Effector memory CD8-positive, alpha-beta T cell (primary cell): Measurements from ENCODE around the gene TMEM126A.
"Not testable (repeated sequence)": the region's sequence is repeated elsewhere in the genome, so short reads cannot be mapped to it uniquely, and the experiment has no call there.

Source experiments
- ATAC-seq: fragments of 150-1000 bp; cut with Tn5 transposase; replicated peaks from 2 replicates; pipeline ENCODE4 v1.10.0; 2021; ENCODE audit warnings: mild to moderate bottlenecking, moderate library complexity
- DNase-seq, 3 experiments: peaks; one replicate each; pipeline ENCODE4 v3.0.0; 2021
- H3K27ac Mint-ChIP-seq, 2 donors: one replicate each; pipeline ENCODE4 v1.8.0; 2022; ENCODE audit warnings: mild to moderate bottlenecking in 2 of 2, mixed read lengths in 2 of 2, moderate library complexity in 2 of 2
- H3K27me3 Mint-ChIP-seq, 2 donors: one replicate each; pipeline ENCODE4 v1.8.0; 2022; ENCODE audit warnings: mixed read lengths in 2 of 2
- H3K36me3 Mint-ChIP-seq: one replicate; pipeline ENCODE4 v1.8.0; 2022; ENCODE audit warnings: mild to moderate bottlenecking, moderate library complexity, mixed read lengths; ENCODE audit not compliant: insufficient read depth
- H3K4me1 Mint-ChIP-seq, 2 donors: one replicate each; pipeline ENCODE4 v1.8.0; 2022; ENCODE audit warnings: low read depth in 2 of 2, mixed read lengths in 2 of 2
- H3K4me3 Mint-ChIP-seq, 2 donors: one replicate each; pipeline ENCODE4 v1.8.0; 2022; ENCODE audit warnings: mild to moderate bottlenecking in 2 of 2, mixed read lengths in 2 of 2, moderate library complexity in 2 of 2
- H3K9me3 Mint-ChIP-seq, 2 donors: one replicate each; pipeline ENCODE4 v1.8.0; 2022; ENCODE audit warnings: mixed read lengths in 2 of 2

TMEM126A gene

DNA sequence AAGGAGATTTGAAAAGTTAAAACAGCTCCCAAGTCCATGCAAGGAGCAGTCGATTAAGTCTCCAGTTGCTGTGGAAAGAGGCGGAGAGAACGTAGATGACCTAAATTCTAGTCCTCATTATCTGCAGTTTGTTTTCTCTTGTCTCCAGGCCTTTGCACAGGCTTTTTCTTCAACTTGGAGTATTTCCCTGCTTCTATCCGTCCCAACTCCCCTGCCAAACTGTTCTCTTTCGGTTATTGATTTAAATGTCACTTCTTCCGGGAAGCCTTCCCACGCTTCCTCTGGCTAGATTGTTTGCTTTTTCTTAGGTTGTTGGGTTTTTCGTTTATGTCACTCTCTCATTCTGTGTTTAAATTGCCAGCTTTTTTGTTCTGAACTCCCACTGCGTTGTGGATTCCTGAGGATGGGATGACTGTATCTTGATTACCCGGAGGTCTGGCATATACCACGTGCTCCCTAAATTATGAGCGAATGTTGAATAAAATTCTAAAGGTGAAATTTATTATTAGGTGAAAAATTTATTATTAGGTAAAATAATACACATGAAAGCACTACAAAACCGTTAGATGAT is 18.9 kb upstream of the TMEM126A start:
- no peak for DNase-seq

DNA sequence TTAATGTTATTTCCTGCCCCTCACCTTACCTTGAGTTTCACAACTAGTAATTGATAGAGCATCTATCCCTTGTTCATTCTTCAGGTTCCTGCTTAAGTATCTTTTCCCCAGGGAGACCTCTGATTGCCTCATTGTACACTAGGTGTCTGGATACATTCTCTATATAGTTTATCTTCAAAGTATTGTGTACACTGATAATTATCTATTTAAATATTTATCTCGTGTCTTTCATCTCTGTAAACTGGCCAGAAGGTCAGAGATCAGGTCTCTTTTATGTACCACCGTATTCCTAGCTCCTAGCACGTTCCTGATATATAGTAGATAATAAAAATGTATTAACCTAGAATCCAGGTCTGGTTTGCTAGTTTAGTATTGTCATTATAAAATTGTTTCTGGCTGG is 13.0 kb upstream of the TMEM126A start:
- ATAC-seq (no peak), DNase-seq (no peak)
- Mint-ChIP-seq H3K4me3 (no peak overlapping the region), H3K9me3 (no peaks in the 10 kb centered on the region), H3K27me3 (no peaks in the 10 kb centered on the region), H3K4me1 (peaks cover 0 to under 1% of the 10 kb centered on the region in 2 donors), H3K27ac (no peak overlapping the region), H3K36me3 (peaks cover 25% of the 10 kb centered on the region)

More for the DNA sequence above, 18.9 kb upstream of the TMEM126A start:
- H3K27me3 Mint-ChIP-seq: no peaks in the 10 kb centered on the region
- peak overlapping the region; percentile 94 to 95 for H3K27ac Mint-ChIP-seq
- peaks cover 19 to 26% of the 10 kb centered on the region in 2 donors for H3K4me1 Mint-ChIP-seq
- H3K9me3 Mint-ChIP-seq: no peaks in the 10 kb centered on the region
- peak overlapping the region; percentile 97 for H3K4me3 Mint-ChIP-seq
- peaks cover 21% of the 10 kb centered on the region for H3K36me3 Mint-ChIP-seq
- peak; percentile 4 for ATAC-seq

DNA sequence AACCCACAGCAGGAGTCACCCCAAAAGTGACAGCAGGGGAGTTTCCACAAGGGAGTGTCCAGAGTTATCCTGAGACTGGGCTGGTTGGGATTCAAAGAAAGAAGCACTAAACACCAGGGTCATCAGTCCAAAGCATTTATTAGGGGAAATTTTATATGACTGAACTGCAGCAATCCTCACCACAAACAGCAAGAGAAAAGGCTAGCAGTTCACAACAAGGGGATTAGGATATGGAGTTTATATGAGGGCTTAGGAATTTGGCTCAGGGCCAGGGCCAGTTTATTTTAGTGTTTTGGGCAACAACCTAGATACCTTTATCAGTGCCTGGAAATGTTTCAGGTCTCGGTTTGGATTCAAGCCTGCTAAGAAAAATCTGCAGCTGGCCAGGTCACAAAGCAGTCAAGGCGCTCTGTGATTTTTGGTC is 4.6 kb upstream of the TMEM126A start:
- H3K27me3 Mint-ChIP-seq: peaks cover 21 to 33% of the 10 kb centered on the region in 2 donors
- H3K4me3 Mint-ChIP-seq: no peak overlapping the region
- DNase-seq: no peak
- ATAC-seq: no peak
- peaks cover 6% of the 10 kb centered on the region for H3K36me3 Mint-ChIP-seq
- no peaks in the 10 kb centered on the region for H3K9me3 Mint-ChIP-seq
- no peak overlapping the region for H3K27ac Mint-ChIP-seq
- H3K4me1 Mint-ChIP-seq: peaks cover 2 to 5% of the 10 kb centered on the region in 2 donors

DNA sequence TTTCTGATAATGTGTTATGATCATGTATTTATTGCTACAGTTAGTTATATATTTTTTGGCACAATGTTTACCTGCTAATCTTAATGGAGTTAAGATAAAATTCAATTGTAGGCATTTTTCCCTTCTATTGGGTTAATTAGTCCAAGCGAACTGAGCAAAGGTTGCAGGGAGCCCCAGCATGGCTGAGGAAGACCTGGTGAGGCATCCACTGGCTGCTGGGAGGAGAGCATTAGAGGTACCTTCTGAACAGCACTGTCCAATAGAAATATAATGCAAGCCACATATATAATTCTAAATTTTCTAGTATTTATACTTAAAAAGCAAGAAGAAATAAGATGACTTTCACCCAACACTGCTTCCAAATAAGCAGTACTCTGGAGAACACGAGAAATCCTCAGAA is 689 bp upstream of the TMEM126A start:
- Mint-ChIP-seq H3K4me3 (peak overlapping the region; percentile 90 to 92), H3K9me3 (no peaks in the 10 kb centered on the region), H3K27ac (peak overlapping the region; percentile 90 to 95), H3K36me3 (peaks cover 19% of the 10 kb centered on the region), H3K27me3 (peaks cover 21 to 32% of the 10 kb centered on the region in 2 donors), H3K4me1 (peaks cover 5 to 20% of the 10 kb centered on the region in 2 donors)
- ATAC-seq: no peak
- DNase-seq: no peak

DNA sequence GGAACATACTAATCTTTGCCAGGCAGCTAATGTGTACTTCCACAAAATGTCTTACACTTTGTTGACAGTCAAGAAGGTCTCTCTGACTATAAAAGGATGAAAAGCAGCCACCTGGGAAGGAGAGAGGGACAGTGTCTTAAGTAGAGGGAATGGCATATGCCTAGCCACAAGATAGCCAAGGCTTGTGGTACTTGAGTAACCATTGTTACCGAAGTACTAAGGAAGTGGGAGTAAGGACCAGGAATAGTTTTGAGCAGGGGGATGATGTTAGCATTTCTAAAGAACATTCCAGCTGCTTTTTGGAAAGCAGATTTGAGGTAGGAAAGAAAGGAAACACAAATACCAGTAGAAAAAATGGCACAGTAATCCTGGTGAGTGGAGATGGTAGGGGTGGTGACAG is 3.4 kb downstream of the TMEM126A start:
- no peaks in the 10 kb centered on the region for H3K9me3 Mint-ChIP-seq
- H3K4me1 Mint-ChIP-seq: peaks cover 11 to 34% of the 10 kb centered on the region in 2 donors
- H3K36me3 Mint-ChIP-seq: peaks cover 35% of the 10 kb centered on the region
- DNase-seq (no peak), ATAC-seq (no peak)
- H3K27ac Mint-ChIP-seq: peak overlapping the region in 1 of 2 donors; percentile 38
- no peak overlapping the region for H3K4me3 Mint-ChIP-seq
- H3K27me3 Mint-ChIP-seq: no peaks in the 10 kb centered on the region

DNA sequence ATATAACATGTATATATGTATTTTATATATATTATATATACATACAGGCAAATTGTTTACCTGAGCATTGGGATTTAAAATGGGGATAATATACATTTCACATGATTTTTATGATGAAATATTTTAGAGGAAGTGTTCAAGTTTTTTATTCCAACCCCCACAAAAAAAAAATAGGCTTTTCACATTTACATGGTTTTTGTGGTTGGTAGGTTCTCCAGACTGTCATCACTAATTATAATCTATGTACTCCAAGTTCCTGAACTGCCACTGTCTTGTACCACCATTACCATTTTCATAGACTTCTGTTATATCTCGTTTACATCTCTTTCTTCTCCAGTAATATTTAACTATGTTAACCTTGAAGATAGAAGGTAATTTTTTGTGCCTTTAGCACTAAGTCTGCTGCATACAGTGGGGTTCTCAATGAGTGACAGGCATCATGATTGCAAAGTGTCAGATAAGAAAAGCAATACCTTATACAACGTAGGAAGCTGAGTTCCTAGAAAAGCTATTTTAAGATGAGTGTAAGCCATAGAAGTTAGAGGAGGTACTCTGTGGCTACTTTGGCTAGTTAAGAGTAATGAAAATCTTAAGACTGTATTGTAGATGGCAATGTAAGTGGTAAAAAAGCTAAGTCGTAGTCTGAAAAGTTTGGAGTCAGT is 5.2 kb downstream of the TMEM126A start:
- DNase-seq (no peak), ATAC-seq (no peak)
- no peaks in the 10 kb centered on the region for H3K27me3 Mint-ChIP-seq
- H3K36me3 Mint-ChIP-seq: peaks cover 50% of the 10 kb centered on the region
- no peak overlapping the region for H3K4me3 Mint-ChIP-seq
- H3K9me3 Mint-ChIP-seq: no peaks in the 10 kb centered on the region
- peaks cover 9 to 32% of the 10 kb centered on the region in 2 donors for H3K4me1 Mint-ChIP-seq
- peak overlapping the region; percentile 19 to 32 for H3K27ac Mint-ChIP-seq

DNA sequence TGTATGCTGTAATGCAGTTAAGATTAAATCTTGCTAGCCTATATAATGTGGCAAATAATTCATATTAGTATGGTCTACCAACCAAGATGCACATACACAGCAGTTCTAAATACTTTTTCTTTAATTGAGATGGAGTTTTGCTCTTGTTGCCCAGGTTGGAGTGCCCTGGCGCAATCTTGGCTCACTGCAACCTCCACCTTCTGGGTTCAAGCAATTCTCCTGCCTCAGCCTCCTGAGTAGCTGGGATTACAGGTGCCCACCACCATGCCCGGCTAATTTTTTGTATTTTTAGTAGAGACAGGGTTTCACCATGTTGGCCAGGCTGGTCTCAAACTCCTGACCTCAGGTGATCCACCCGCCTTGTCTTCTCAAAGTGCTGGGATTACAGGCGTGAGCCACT is 6.6 kb downstream of the TMEM126A start:
- peaks cover 9 to 32% of the 10 kb centered on the region in 2 donors for H3K4me1 Mint-ChIP-seq
- not testable (repeated sequence) for H3K9me3 Mint-ChIP-seq, H3K4me3 Mint-ChIP-seq, H3K27me3 Mint-ChIP-seq, DNase-seq, ATAC-seq
- peaks cover 57% of the 10 kb centered on the region for H3K36me3 Mint-ChIP-seq
- peak overlapping the region; percentile 49 to 71 for H3K27ac Mint-ChIP-seq

DNA sequence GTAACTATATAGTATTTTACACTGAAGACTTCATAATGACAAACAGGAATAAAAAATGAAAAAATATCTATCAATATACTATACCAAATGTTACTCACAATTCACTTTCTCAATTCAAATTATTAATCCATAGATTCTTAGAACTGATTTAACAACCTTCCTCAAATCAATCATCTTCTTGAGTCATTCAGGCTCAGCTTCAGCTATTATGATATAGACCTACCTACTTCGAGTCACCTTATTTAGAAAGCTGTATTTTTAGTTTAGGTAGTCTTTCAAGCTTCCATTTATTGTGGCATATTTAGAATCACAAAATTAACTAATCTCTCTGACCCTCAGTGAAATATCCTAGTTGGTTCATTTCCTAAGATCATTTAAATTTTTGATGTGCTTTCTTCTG is 9.0 kb downstream of the TMEM126A start:
- peak overlapping the region; percentile 49 to 65 for H3K27ac Mint-ChIP-seq
- DNase-seq (no peak), ATAC-seq (no peak)
- H3K36me3 Mint-ChIP-seq: peaks cover 70% of the 10 kb centered on the region
- peaks cover 20 to 48% of the 10 kb centered on the region in 2 donors for H3K4me1 Mint-ChIP-seq
- no peaks in the 10 kb centered on the region for H3K9me3 Mint-ChIP-seq
- H3K4me3 Mint-ChIP-seq: no peak overlapping the region
- no peaks in the 10 kb centered on the region for H3K27me3 Mint-ChIP-seq

DNA sequence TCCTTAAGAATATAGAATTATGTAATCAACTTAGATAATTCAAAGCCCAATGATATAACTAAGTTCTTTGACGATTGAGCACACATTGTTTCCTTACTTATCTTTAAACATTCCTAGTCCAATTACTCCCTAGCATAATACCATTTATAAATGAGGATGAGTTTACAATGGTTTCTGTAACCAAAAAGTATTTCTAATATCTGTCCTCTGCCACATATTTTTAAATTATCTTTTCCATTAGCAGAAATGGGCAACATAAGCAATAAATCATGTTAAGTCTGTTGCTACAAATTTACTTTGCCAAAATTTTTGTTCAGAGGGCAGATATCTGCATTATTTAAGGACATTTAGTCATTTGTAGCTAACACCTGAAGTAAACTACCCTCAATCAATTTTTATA is 10.4 kb downstream of the TMEM126A start:
- Mint-ChIP-seq H3K36me3 (peaks cover 77% of the 10 kb centered on the region), H3K4me1 (peaks cover 20 to 51% of the 10 kb centered on the region in 2 donors)
- ATAC-seq: no peak

DNA sequence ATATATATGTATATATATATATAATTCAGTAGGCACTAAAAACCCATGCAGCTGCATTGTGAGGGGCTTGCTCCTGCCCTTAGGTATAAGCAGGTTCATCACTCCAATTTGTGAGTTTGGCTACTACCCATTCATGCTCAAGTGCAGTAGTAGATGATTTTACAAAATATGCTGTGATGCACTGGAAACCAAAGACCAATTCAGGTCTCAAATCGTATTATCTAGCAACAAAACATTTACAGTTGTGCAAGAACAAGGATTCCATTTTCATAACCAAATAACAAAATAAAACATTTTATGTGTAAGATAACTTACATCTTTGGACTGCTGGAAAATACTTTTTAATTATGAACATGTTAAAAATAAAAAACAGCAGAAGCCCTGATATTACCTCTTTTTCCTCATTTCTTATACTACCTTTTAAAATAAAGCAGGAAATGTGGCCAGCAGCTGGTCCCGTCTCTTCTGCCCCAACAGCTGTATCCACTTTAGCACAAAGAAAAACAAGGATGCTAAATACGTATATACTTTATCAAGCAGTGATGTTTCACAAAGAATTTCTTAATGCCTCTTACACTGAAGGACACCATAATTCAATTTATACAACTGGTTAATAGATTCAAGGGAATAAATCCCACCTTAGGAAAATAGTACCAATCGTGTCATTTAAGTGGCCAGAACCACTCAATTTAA is 14.4 kb downstream of the TMEM126A start:
- Mint-ChIP-seq H3K4me3 (peak overlapping the region; percentile 96 to 100), H3K4me1 (peaks cover 27 to 57% of the 10 kb centered on the region in 2 donors), H3K36me3 (peaks cover 81% of the 10 kb centered on the region), H3K9me3 (no peaks in the 10 kb centered on the region), H3K27ac (no peak overlapping the region), H3K27me3 (no peaks in the 10 kb centered on the region)
- no peak for DNase-seq
- no peak for ATAC-seq

More for the DNA sequence above, 10.4 kb downstream of the TMEM126A start:
- H3K4me3 Mint-ChIP-seq: no peak overlapping the region
- DNase-seq: no peak
- H3K27ac Mint-ChIP-seq: no peak overlapping the region
- no peaks in the 10 kb centered on the region for H3K9me3 Mint-ChIP-seq
- no peaks in the 10 kb centered on the region for H3K27me3 Mint-ChIP-seq

DNA sequence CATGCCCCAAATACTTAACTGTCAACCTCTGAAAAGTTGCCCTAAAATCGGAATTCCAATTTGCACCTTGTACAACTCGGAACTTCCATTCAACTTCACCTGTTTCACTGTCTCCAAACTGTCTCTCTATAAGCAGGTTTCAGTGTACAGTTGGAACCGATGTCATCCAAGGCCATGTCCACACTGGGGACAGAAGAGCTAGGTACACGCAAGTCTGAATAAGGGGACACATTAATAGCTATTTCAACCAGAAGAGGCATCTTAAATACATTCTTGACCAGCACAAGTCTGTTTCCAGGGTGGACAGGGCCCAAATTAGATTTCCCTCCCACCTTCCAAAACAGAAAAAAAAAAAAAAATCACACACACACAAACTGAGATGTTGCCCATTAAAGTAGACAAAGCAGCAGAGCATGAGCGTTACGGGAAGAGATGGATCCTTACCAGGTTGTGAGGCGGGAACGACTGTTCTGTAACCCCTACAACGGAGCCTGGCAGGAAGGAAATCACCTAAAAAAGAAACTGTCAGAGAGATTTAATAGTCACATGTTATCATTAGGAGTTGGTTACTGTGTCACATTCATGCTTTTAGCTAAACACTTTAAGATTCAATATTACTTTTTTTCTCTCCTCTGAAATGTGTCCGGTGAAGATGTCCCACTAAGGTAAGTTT is 15.4 kb downstream of the TMEM126A start:
- ATAC-seq (peak; percentile 19), DNase-seq (no peak)
- Mint-ChIP-seq H3K27me3 (no peaks in the 10 kb centered on the region), H3K27ac (peak overlapping the region; percentile 99 to 100), H3K4me3 (peak overlapping the region; percentile 96 to 100), H3K9me3 (no peaks in the 10 kb centered on the region), H3K36me3 (peaks cover 70% of the 10 kb centered on the region), H3K4me1 (peaks cover 27 to 53% of the 10 kb centered on the region in 2 donors)

DNA sequence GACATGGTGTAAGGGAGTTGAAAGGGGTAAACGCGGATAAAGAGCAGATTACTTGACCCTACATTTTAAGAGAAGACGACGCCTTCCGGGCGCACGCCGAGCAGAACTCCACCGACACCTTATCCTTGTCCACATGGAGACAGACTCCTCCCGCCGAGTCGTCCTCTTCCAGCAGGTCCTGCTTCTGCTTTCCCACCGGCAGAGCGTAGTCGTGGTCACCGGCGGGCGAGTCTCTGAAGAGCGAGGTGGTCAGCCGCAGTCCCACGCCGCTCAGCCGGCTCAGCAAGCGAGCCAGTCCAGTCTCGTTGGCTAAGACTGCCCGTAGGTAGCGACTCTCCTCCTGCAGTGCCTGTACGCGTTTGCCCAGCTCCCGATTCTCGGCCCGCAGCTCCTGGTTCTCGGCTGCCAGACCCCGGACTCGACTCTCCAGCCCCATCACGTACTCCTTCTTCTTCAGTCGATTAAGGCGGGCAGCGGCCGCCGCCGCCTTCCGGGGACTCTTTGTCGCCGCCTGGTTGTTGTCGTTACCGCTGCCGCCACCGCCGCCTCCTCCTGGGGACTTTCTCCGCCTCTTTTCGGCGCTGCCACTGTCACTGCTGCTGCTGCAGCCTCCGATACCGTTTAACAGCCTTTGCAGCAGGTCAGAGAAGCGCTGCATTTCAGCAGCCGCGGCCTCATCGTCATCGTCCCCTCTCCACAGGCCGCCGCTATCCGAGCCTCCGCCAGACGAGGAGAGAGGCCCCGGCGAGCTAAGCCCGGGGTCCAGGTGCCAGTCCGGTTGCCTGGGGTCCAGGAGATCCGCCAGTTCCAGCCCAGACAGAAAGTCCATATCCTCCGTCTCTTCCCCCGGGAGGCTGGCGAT is 16.2 kb downstream of the TMEM126A start:
- peak; percentile 88 to 90 (median 89) for DNase-seq
- H3K27ac Mint-ChIP-seq: peak overlapping the region; percentile 99 to 100
- no peaks in the 10 kb centered on the region for H3K27me3 Mint-ChIP-seq
- peak; percentile 79 for ATAC-seq
- H3K36me3 Mint-ChIP-seq: peaks cover 62% of the 10 kb centered on the region
- no peaks in the 10 kb centered on the region for H3K9me3 Mint-ChIP-seq
- peaks cover 27 to 46% of the 10 kb centered on the region in 2 donors for H3K4me1 Mint-ChIP-seq
- peak overlapping the region; percentile 96 to 100 for H3K4me3 Mint-ChIP-seq
